ENCODE data around the gene TPSD1.
"Not testable (repeated sequence)": the region's sequence is repeated elsewhere in the genome, so short reads cannot be mapped to it uniquely, and the experiment has no call there.

Gene TPSD1

DNA sequence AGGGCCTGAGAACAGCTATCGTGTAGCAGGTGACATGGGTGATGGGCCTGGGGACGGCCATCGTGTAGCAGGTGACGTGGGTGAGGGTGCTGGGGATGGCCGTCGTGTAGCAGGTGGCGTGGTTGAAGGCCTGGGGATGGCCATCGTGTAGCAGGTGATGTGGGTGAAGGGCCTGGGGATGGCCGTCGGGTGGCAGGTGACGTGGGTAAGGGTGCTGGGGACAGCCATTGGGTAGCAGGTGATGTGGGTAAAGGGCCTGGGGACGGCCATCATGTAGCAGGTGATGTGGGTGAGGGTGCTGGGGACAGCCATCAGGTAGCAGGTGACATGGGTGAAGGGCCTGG lies 15.5 kb downstream of the TPSD1 start:
- Histone ChIP-seq H3K27me3 (ENCODE audit: insufficient read depth, low read length, poor library complexity) (no peaks in the 10 kb centered on the region), H3K4me3 (ENCODE audit: low read depth in 1 of 2, low read length in 2 of 2) (no peak overlapping the region), H3K9me3 (ENCODE audit: insufficient read depth, low read length, severe bottlenecking) (no peaks in the 10 kb centered on the region), H4K20me1 (ENCODE audit: insufficient read depth, low read length) (no peaks in the 10 kb centered on the region; the same call in 1 of the 2 replicates), H3K27ac (ENCODE audit: low read length) (no peak overlapping the region), H3K4me2 (ENCODE audit: insufficient read depth, low read length) (no peak overlapping the region), H2AFZ (ENCODE audit: low read depth, low read length) (no peak overlapping the region), H3K4me1 (ENCODE audit: insufficient read depth, low read length) (no peaks in the 10 kb centered on the region), H3K36me3 (ENCODE audit: insufficient read depth, low read length) (no peaks in the 10 kb centered on the region), H3K79me2 (ENCODE audit: insufficient read depth, low read length) (no peaks in the 10 kb centered on the region), H3K9ac (ENCODE audit: low read depth, low read length) (no peak overlapping the region)
- no peak for DNase-seq
- ATAC-seq (ENCODE audit: insufficient read depth, low read depth), result no peak
- no peak for TF ChIP-seq EZH2 (IDR thresholded peaks at IDR 0.05; ENCODE audit: borderline replicate concordance, low read depth, low read length, severe bottlenecking)
- TF ChIP-seq, protein P1, sequence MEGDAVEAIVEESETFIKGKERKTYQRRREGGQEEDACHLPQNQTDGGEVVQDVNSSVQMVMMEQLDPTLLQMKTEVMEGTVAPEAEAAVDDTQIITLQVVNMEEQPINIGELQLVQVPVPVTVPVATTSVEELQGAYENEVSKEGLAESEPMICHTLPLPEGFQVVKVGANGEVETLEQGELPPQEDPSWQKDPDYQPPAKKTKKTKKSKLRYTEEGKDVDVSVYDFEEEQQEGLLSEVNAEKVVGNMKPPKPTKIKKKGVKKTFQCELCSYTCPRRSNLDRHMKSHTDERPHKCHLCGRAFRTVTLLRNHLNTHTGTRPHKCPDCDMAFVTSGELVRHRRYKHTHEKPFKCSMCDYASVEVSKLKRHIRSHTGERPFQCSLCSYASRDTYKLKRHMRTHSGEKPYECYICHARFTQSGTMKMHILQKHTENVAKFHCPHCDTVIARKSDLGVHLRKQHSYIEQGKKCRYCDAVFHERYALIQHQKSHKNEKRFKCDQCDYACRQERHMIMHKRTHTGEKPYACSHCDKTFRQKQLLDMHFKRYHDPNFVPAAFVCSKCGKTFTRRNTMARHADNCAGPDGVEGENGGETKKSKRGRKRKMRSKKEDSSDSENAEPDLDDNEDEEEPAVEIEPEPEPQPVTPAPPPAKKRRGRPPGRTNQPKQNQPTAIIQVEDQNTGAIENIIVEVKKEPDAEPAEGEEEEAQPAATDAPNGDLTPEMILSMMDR (IDR thresholded peaks at IDR 0.05; ENCODE audit: borderline replicate concordance, extremely low read depth, low read length, poor library complexity, severe bottlenecking), result no peak

DNA sequence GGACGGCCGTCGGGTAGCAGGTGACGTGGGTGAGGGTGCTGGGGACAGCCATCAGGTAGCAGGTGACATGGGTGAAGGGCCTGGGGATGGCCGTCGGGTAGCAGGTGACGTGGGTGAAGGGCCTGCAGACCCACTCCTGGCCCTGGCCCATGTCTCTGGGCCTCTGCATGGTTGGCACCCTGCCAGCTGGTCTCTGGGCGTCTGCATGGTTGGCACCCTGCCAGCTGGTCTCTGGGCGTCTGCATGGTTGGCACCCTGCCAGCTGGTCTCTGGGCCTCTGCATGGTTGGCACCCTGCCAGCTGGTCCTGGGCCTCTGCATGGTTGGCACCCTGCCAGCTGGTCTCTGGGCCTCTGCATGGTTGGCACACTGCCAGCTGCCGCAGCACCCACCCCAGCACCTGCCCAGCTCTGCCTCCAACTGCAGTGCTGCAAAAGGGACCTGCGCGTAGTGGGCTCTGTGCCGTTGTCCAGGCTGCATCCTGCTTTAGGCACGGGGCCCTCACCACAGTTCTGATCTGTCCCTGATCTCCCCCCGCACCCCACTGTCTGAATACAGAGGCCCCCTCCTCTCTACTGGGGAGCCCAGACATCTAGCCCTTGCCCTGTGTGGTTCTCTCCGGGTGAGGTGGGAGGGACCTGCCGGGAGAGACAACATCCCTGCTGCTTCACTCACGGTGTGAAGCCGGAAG lies 16.0 kb downstream of the TPSD1 start:
- not testable (repeated sequence) for H3K4me3 ChIP-seq (ENCODE audit: low read depth in 1 of 2, low read length in 2 of 2); H4K20me1 ChIP-seq (ENCODE audit: insufficient read depth, low read length); H3K36me3 ChIP-seq (ENCODE audit: insufficient read depth, low read length); H3K4me2 ChIP-seq (ENCODE audit: insufficient read depth, low read length); H3K9ac ChIP-seq (ENCODE audit: low read depth, low read length); H3K79me2 ChIP-seq (ENCODE audit: insufficient read depth, low read length); H3K27ac ChIP-seq (ENCODE audit: low read length); H3K4me1 ChIP-seq (ENCODE audit: insufficient read depth, low read length); H3K27me3 ChIP-seq (ENCODE audit: insufficient read depth, low read length, poor library complexity); H3K9me3 ChIP-seq (ENCODE audit: insufficient read depth, low read length, severe bottlenecking); ATAC-seq (ENCODE audit: insufficient read depth, low read depth); H2AFZ ChIP-seq (ENCODE audit: low read depth, low read length)
- DNase-seq, result peak; percentile 30

DNA sequence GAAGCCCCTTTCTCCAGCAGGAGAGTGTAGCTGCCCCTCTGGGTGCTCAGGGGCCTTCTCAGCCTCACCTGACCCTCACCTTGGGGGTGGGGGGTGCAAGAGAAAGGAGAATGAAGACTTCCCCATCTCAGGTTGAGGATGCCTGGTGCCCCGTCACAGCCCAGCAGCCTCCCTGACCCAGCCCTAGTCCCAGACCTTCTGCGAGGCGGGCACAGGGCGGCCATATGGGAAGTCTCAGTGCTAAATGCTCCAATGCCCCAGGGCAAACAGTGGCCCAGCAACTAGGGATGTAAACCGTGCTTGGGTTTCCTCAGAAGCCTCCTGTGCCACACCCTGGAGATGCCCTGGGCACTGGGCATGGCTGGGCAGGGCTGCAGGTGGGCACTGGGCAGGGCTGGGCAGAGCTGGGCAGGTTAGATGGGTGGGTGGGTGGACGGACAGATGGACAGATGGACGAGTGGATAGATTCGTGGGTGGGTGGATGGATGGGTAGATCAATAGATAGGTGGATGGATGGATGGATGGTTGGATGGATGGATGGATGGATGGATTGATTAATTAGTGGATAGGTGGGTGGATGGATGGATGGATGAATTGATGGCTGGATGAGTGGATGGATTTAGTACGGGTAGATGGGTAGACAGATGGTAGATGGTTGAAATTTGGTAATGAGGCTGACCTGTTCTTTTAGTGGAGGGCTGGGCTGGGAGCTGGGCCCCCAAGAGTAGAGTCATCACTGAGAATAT lies 16.8 kb downstream of the TPSD1 start:
- no peak overlapping the region for H3K4me2 ChIP-seq (ENCODE audit: insufficient read depth, low read length)
- no peak overlapping the region for H3K27ac ChIP-seq (ENCODE audit: low read length)
- H2AFZ ChIP-seq (ENCODE audit: low read depth, low read length), result no peak overlapping the region
- H4K20me1 ChIP-seq (ENCODE audit: insufficient read depth, low read length), result no peaks in the 10 kb centered on the region; the same call in 1 of the 2 replicates
- no peak overlapping the region for H3K9ac ChIP-seq (ENCODE audit: low read depth, low read length)
- no peaks in the 10 kb centered on the region for H3K9me3 ChIP-seq (ENCODE audit: insufficient read depth, low read length, severe bottlenecking)
- no peaks in the 10 kb centered on the region for H3K4me1 ChIP-seq (ENCODE audit: insufficient read depth, low read length)
- H3K79me2 ChIP-seq (ENCODE audit: insufficient read depth, low read length), result no peaks in the 10 kb centered on the region
- ATAC-seq (ENCODE audit: insufficient read depth, low read depth) (no peak), DNase-seq (no peak)
- H3K27me3 ChIP-seq (ENCODE audit: insufficient read depth, low read length, poor library complexity), result no peaks in the 10 kb centered on the region
- TF ChIP-seq, protein P1 (IDR thresholded peaks at IDR 0.05; ENCODE audit: borderline replicate concordance, extremely low read depth, low read length, poor library complexity, severe bottlenecking), result no peak
- no peak for TF ChIP-seq EZH2 (IDR thresholded peaks at IDR 0.05; ENCODE audit: borderline replicate concordance, low read depth, low read length, severe bottlenecking)
- H3K4me3 ChIP-seq (ENCODE audit: low read depth in 1 of 2, low read length in 2 of 2), result no peak overlapping the region
- no peaks in the 10 kb centered on the region for H3K36me3 ChIP-seq (ENCODE audit: insufficient read depth, low read length)

DNA sequence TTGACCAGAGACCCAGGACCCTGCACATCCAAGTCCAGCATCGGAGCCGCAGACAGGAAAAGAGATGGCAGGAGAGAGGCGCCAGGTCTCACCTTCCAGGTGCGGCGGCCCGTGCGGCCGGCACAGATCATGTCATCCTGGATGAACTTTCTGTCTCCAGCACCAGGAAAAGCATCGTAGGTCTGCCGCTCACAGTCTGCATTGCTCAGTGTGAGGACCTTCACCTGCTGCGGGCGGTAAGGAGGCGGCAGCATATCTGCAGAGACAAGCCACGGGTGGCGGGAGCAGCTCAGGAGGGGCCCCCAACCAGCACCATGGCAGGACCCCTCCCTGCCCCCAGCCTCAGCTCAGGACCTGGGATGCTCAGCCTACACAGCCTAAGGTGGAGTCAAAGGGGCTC lies 17.9 kb downstream of the TPSD1 start:
- DNase-seq (no peak), ATAC-seq (ENCODE audit: insufficient read depth, low read depth) (no peak)

More for the DNA sequence above, 17.9 kb downstream of the TPSD1 start:
- TF ChIP-seq, protein P1 (IDR thresholded peaks at IDR 0.05; ENCODE audit: borderline replicate concordance, extremely low read depth, low read length, poor library complexity, severe bottlenecking), result no peak
- TF ChIP-seq EZH2 (IDR thresholded peaks at IDR 0.05; ENCODE audit: borderline replicate concordance, low read depth, low read length, severe bottlenecking), result no peak
- no peaks in the 10 kb centered on the region for H3K9me3 ChIP-seq (ENCODE audit: insufficient read depth, low read length, severe bottlenecking)
- no peak overlapping the region for H2AFZ ChIP-seq (ENCODE audit: low read depth, low read length)
- H3K4me1 ChIP-seq (ENCODE audit: insufficient read depth, low read length), result no peaks in the 10 kb centered on the region
- no peaks in the 10 kb centered on the region; the same call in 1 of the 2 replicates for H4K20me1 ChIP-seq (ENCODE audit: insufficient read depth, low read length)
- H3K4me2 ChIP-seq (ENCODE audit: insufficient read depth, low read length), result no peak overlapping the region
- H3K9ac ChIP-seq (ENCODE audit: low read depth, low read length), result no peak overlapping the region
- H3K79me2 ChIP-seq (ENCODE audit: insufficient read depth, low read length), result no peaks in the 10 kb centered on the region
- H3K27me3 ChIP-seq (ENCODE audit: insufficient read depth, low read length, poor library complexity), result no peaks in the 10 kb centered on the region
- no peaks in the 10 kb centered on the region for H3K36me3 ChIP-seq (ENCODE audit: insufficient read depth, low read length)
- no peak overlapping the region for H3K27ac ChIP-seq (ENCODE audit: low read length)
- no peak overlapping the region for H3K4me3 ChIP-seq (ENCODE audit: low read depth in 1 of 2, low read length in 2 of 2)
